Muscle of leg (tissue), 11 donors: ENCODE measurements around the gene WIPF1. TPM values are rescaled to one million over a fixed set of nuclear protein-coding genes. Genes with fewer than 3 reads are reported as not detected.

ENCODE experiments used
- DNase-seq: peaks from one replicate; pipeline ENCODE4 v3.0.0; 2013
- H3K27ac ChIP-seq: one replicate; pipeline ENCODE4 v1.5.1; 2013; ENCODE audit warnings: mild to moderate bottlenecking, low read length, control low read depth
- H3K27me3 ChIP-seq: one replicate; pipeline ENCODE4 v1.6.1; 2013; ENCODE audit warnings: low read length; ENCODE audit not compliant: control insufficient read depth, insufficient read depth
- H3K36me3 ChIP-seq: one replicate; pipeline ENCODE4 v1.6.1; 2013; ENCODE audit warnings: low read length; ENCODE audit not compliant: control insufficient read depth, insufficient read depth
- H3K4me1 ChIP-seq: one replicate; pipeline ENCODE4 v1.6.1; 2013; ENCODE audit warnings: low read length; ENCODE audit not compliant: control insufficient read depth, insufficient read depth
- H3K4me3 ChIP-seq: one replicate; pipeline ENCODE4 v1.5.1; 2013; ENCODE audit warnings: low read length, control low read depth
- H3K9me3 ChIP-seq: replicated peaks from 2 replicates; pipeline ENCODE4 v1.6.1; 2013; ENCODE audit warnings: low read depth, low read length; ENCODE audit not compliant: control insufficient read depth
- WGBS: methylation state at CpG from one replicate; pipeline ENCODE4 v1.1.5; 2013; ENCODE audit warnings: missing lambda C conversion rate; ENCODE audit not compliant: insufficient coverage; 5-methylcytosine and 5-hydroxymethylcytosine counted together
- polyA plus RNA-seq, 8 donors: library from polyadenylated mRNA; unstranded; fragments of 120-200 nt; gene quantifications; one replicate each; pipeline versions ENCODE4 v1.2.1 to v1.2.3, GENCODE V29; 2013; ENCODE audit warnings: inconsistent platforms in 1 of 8, low replicate concordance in 1 of 8; ENCODE audit not compliant: insufficient read length in 8 of 8, insufficient read depth in 1 of 8
- total RNA-seq: library from RNA; stranded (reverse); fragments of 120-200 nt; gene quantifications from one replicate; pipeline ENCODE4 v1.2.4, GENCODE V29; 2013

WIPF1 gene
- total and polyA plus RNA-seq, 9 donors = 18.7 to 52.7 (median 39.6) TPM

GRCh38 chr2:174575124-174575776 lies 22.4 kb downstream of the WIPF1 start:
- peaks cover 43% of the 10 kb centered on the region for H3K36me3 ChIP-seq
- H3K9me3 ChIP-seq = no peaks in the 10 kb centered on the region
- H3K27me3 ChIP-seq = no peaks in the 10 kb centered on the region
- H3K27ac ChIP-seq = no peak overlapping the region
- H3K4me1 ChIP-seq = peaks cover 3% of the 10 kb centered on the region
- 88% methylated on average over 14 of the region's 16 CpGs for WGBS
- DNase-seq = no peak
- no peak overlapping the region for H3K4me3 ChIP-seq

DNA sequence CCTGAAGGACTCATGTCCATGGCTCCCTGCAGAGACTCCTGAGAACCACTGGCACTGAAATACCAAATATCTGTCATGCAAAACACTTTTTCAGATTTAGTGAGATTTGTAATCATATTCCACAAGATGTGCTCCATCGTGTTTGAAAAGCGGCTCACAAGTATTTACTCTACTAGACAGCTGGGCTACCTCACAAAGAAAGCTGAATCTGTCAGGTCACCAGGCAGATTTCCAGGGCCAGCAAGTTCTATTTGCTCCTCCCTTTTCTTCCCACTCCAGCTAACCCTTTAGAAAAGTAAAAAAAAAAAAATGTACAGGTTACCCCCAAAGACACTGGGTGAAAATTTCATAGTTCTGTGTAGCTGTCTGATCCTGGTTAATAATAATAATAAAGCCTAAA lies 22.9 kb downstream of the WIPF1 start:
- Histone ChIP-seq H3K27ac (no peak overlapping the region), H3K4me3 (no peak overlapping the region), H3K27me3 (no peaks in the 10 kb centered on the region), H3K4me1 (peaks cover 1% of the 10 kb centered on the region), H3K9me3 (no peaks in the 10 kb centered on the region), H3K36me3 (peaks cover 42% of the 10 kb centered on the region)
- DNase-seq = no peak
- 92% methylated on average over 2 of the region's 2 CpGs for WGBS

- Histone ChIP-seq H3K27me3 (no peaks in the 10 kb centered on the region), H3K36me3 (peaks cover 40% of the 10 kb centered on the region), H3K27ac (no peak overlapping the region), H3K4me1 (peaks cover 2% of the 10 kb centered on the region), H3K9me3 (no peaks in the 10 kb centered on the region), H3K4me3 (no peak overlapping the region)
- DNase-seq = no peak
- 60% methylated on average over 2 of the region's 6 CpGs for WGBS
Observed at GRCh38 chr2:174573621-174574081, 24.0 kb downstream of the WIPF1 start.

GRCh38 chr2:174572556-174572955 lies 25.0 kb downstream of the WIPF1 start:
- H3K27ac ChIP-seq = no peak overlapping the region
- peaks cover 45% of the 10 kb centered on the region for H3K36me3 ChIP-seq
- H3K9me3 ChIP-seq = no peaks in the 10 kb centered on the region
- no peak for DNase-seq
- peaks cover 2% of the 10 kb centered on the region for H3K4me1 ChIP-seq
- no peaks in the 10 kb centered on the region for H3K27me3 ChIP-seq
- H3K4me3 ChIP-seq = no peak overlapping the region
- no CpG with 5 or more reads among the region's 3 CpGs for WGBS

GRCh38 chr2:174571669-174572323 lies 25.8 kb downstream of the WIPF1 start:
- Histone ChIP-seq H3K4me3 (no peak overlapping the region), H3K9me3 (no peaks in the 10 kb centered on the region), H3K36me3 (peaks cover 52% of the 10 kb centered on the region), H3K27ac (no peak overlapping the region), H3K4me1 (peaks cover 2% of the 10 kb centered on the region), H3K27me3 (no peaks in the 10 kb centered on the region)
- WGBS = 93% methylated on average over 33 of the region's 33 CpGs
- DNase-seq = no peak

GRCh38 chr2:174570318-174570958 lies 27.2 kb downstream of the WIPF1 start:
- Histone ChIP-seq H3K27ac (no peak overlapping the region), H3K4me3 (no peak overlapping the region), H3K27me3 (no peaks in the 10 kb centered on the region), H3K36me3 (peaks cover 52% of the 10 kb centered on the region), H3K4me1 (peaks cover 2% of the 10 kb centered on the region), H3K9me3 (no peaks in the 10 kb centered on the region)
- WGBS = 80% methylated on average over 1 of the region's 8 CpGs
- DNase-seq = no peak

- H3K9me3 ChIP-seq = no peaks in the 10 kb centered on the region
- no CpG with 5 or more reads among the region's 1 CpG for WGBS
- H3K27ac ChIP-seq = no peak overlapping the region
- peaks cover 2% of the 10 kb centered on the region for H3K4me1 ChIP-seq
- peaks cover 53% of the 10 kb centered on the region for H3K36me3 ChIP-seq
- H3K4me3 ChIP-seq = no peak overlapping the region
- peak; percentile 76 for DNase-seq
- H3K27me3 ChIP-seq = no peaks in the 10 kb centered on the region
Observed at GRCh38 chr2:174569678-174570077, 27.9 kb downstream of the WIPF1 start.

DNA sequence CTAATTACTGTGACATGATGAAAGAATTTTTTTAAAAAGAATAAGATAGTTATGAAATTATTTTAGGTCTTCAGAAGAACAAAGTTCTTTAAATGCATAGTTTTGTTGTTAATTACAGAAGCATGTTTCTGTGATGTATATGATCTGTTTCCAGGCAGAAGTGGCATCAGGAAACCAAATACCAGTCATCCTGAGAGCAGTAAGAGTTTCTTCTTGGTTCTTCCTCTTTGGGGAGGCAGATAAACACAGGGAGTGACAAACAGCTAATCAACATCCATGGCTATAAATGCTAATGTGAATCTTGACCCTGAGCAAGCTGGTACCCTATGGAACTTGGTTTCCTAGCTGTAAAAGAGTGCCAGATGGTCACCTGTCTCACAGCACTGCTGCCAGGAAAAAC lies 29.2 kb downstream of the WIPF1 start:
- peaks cover 54% of the 10 kb centered on the region for H3K36me3 ChIP-seq
- H3K9me3 ChIP-seq = no peaks in the 10 kb centered on the region
- H3K27me3 ChIP-seq = no peaks in the 10 kb centered on the region
- peaks cover 2% of the 10 kb centered on the region for H3K4me1 ChIP-seq
- no peak overlapping the region for H3K4me3 ChIP-seq
- no peak for DNase-seq
- H3K27ac ChIP-seq = no peak overlapping the region

- 84% methylated on average over 7 of the region's 9 CpGs for WGBS
Observed at GRCh38 chr2:174566871-174567270, 30.7 kb downstream of the WIPF1 start.

DNA sequence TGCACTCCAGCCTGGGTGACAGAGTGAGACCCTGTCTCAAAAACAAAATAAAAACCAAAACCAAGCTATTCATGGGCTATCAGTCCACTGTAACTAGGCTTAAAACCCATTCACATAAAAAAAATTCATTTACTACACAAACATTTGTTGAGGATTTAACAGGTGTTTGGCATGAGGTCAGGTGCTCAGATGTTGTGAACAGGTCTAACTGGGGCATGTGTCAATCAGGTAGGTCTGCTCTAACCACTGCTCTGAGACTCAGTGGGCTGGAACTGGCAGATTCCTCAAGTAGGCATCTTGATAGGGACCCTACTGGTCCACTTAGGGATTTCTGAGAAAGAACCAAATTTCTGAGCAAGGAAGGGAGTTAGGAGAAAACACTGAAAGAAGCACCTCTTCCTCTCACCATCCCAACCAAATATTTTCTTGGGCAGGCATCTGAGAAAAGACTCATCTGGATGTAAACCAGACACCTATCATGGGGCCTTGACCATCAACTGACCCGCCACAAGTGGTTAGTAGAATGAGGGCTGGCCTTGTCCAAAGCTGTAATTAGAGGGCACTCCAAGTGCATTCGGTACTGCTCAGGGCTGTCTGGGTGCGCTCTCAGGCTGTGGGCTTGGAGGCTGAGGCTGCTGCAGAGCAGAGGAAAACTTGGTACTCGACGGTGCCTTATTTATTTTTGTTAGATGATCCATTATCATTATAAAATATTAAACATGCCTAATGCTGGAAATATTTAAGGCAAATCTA lies 33.9 kb downstream of the WIPF1 start:
- Histone ChIP-seq H3K36me3 (peaks cover 29% of the 10 kb centered on the region), H3K4me3 (no peak overlapping the region), H3K27ac (no peak overlapping the region), H3K4me1 (peaks cover 13% of the 10 kb centered on the region), H3K9me3 (no peaks in the 10 kb centered on the region), H3K27me3 (no peaks in the 10 kb centered on the region)
- DNase-seq = no peak
- no CpG with 5 or more reads among the region's 5 CpGs for WGBS

More at GRCh38 chr2:174566871-174567270, 30.7 kb downstream of the WIPF1 start:
- peaks cover 48% of the 10 kb centered on the region for H3K36me3 ChIP-seq
- H3K27me3 ChIP-seq = no peaks in the 10 kb centered on the region
- H3K9me3 ChIP-seq = no peaks in the 10 kb centered on the region
- no peak overlapping the region for H3K27ac ChIP-seq
- H3K4me1 ChIP-seq = peaks cover 8% of the 10 kb centered on the region
- no peak for DNase-seq
- no peak overlapping the region for H3K4me3 ChIP-seq
